ENCODE data around the gene ARL6IP1. TPM values are rescaled to one million over a fixed set of nuclear protein-coding genes. Genes with fewer than 3 reads are reported as not detected.

Gene ARL6IP1
- total RNA-seq, 1 donor from 2014 or later, result 128 TPM

- no peak for FAIRE-seq
- H3K4me1 Mint-ChIP-seq (ENCODE audit: low read depth, unreplicated experiment), result no peaks in the 10 kb centered on the region
- TF ChIP-seq EZH2 (IDR thresholded peaks at IDR 0.05; ENCODE audit: insufficient read depth, low read length) (no peak), CTCF (IDR thresholded peaks at IDR 0.05; ENCODE audit: insufficient read depth, low read depth, low read length) (no peak)
- Histone ChIP-seq H3K4me1 (ENCODE audit: insufficient read depth, low read length) (no peaks in the 10 kb centered on the region), H4K20me1 (ENCODE audit: insufficient read depth, low read length) (no peaks in the 10 kb centered on the region), H3K4me3 (ENCODE audit: insufficient read depth, low read depth, low read length) (no peak overlapping the region), H3K27ac (ENCODE audit: low read depth, low read length) (no peak overlapping the region), H3K27me3 (ENCODE audit: insufficient read depth, low read length) (no peaks in the 10 kb centered on the region), H3K79me2 (ENCODE audit: insufficient read depth, low read length) (no peaks in the 10 kb centered on the region), H3K4me2 (ENCODE audit: low read length) (no peak overlapping the region), H2AFZ (ENCODE audit: low read depth, low read length) (no peak overlapping the region), H3K9ac (ENCODE audit: low read length) (no peak overlapping the region), H3K9me3 (ENCODE audit: insufficient read depth, low read depth, low read length) (no peaks in the 10 kb centered on the region), H3K36me3 (ENCODE audit: insufficient read depth, low read length) (peaks cover 40% of the 10 kb centered on the region)
- no peaks in the 10 kb centered on the region for H3K9me3 Mint-ChIP-seq (ENCODE audit: unreplicated experiment)
- no peak overlapping the region for H3K4me3 Mint-ChIP-seq (ENCODE audit: unreplicated experiment)
- H3K27me3 Mint-ChIP-seq (ENCODE audit: low read depth, unreplicated experiment), result no peaks in the 10 kb centered on the region
- peak overlapping the region; percentile 28 for H3K27ac Mint-ChIP-seq (ENCODE audit: unreplicated experiment)
- DNase-seq (ENCODE audit: low read depth), result no peak
- H3K36me3 Mint-ChIP-seq (ENCODE audit: low read depth, unreplicated experiment), result peaks cover 7% of the 10 kb centered on the region
Measured at GRCh38 chr16:18827890-18828289, 26.5 kb upstream of the ARL6IP1 start.

- Histone ChIP-seq H3K79me2 (ENCODE audit: insufficient read depth, low read length) (no peaks in the 10 kb centered on the region), H3K9me3 (ENCODE audit: insufficient read depth, low read depth, low read length) (no peaks in the 10 kb centered on the region), H4K20me1 (ENCODE audit: insufficient read depth, low read length) (no peaks in the 10 kb centered on the region), H3K27me3 (ENCODE audit: insufficient read depth, low read length) (no peaks in the 10 kb centered on the region), H3K36me3 (ENCODE audit: insufficient read depth, low read length) (peaks cover 49% of the 10 kb centered on the region), H2AFZ (ENCODE audit: low read depth, low read length) (no peak overlapping the region), H3K4me3 (ENCODE audit: insufficient read depth, low read depth, low read length) (no peak overlapping the region), H3K27ac (ENCODE audit: low read depth, low read length) (no peak overlapping the region), H3K4me2 (ENCODE audit: low read length) (no peak overlapping the region), H3K4me1 (ENCODE audit: insufficient read depth, low read length) (no peaks in the 10 kb centered on the region), H3K9ac (ENCODE audit: low read length) (no peak overlapping the region)
- Mint-ChIP-seq H3K27me3 (ENCODE audit: low read depth, unreplicated experiment) (no peaks in the 10 kb centered on the region), H3K9me3 (ENCODE audit: unreplicated experiment) (no peaks in the 10 kb centered on the region), H3K4me1 (ENCODE audit: low read depth, unreplicated experiment) (no peaks in the 10 kb centered on the region), H3K4me3 (ENCODE audit: unreplicated experiment) (no peak overlapping the region), H3K27ac (ENCODE audit: unreplicated experiment) (no peak overlapping the region), H3K36me3 (ENCODE audit: low read depth, unreplicated experiment) (peaks cover 11% of the 10 kb centered on the region)
- DNase-seq (ENCODE audit: low read depth), result no peak
- TF ChIP-seq CTCF (IDR thresholded peaks at IDR 0.05; ENCODE audit: insufficient read depth, low read depth, low read length), result no peak
- TF ChIP-seq EZH2 (IDR thresholded peaks at IDR 0.05; ENCODE audit: insufficient read depth, low read length), result no peak
- no peak for FAIRE-seq
Measured at GRCh38 chr16:18816286-18816685, 14.9 kb upstream of the ARL6IP1 start.

- Histone ChIP-seq H3K27ac (ENCODE audit: low read depth, low read length) (no peak overlapping the region), H3K79me2 (ENCODE audit: insufficient read depth, low read length) (peaks cover 4% of the 10 kb centered on the region), H3K9ac (ENCODE audit: low read length) (no peak overlapping the region), H3K36me3 (ENCODE audit: insufficient read depth, low read length) (peaks cover 60% of the 10 kb centered on the region), H3K4me2 (ENCODE audit: low read length) (no peak overlapping the region), H2AFZ (ENCODE audit: low read depth, low read length) (no peak overlapping the region), H3K4me1 (ENCODE audit: insufficient read depth, low read length) (no peaks in the 10 kb centered on the region), H3K9me3 (ENCODE audit: insufficient read depth, low read depth, low read length) (no peaks in the 10 kb centered on the region), H3K4me3 (ENCODE audit: insufficient read depth, low read depth, low read length) (no peak overlapping the region), H3K27me3 (ENCODE audit: insufficient read depth, low read length) (no peaks in the 10 kb centered on the region), H4K20me1 (ENCODE audit: insufficient read depth, low read length) (no peaks in the 10 kb centered on the region)
- TF ChIP-seq CTCF (IDR thresholded peaks at IDR 0.05; ENCODE audit: insufficient read depth, low read depth, low read length) (no peak), EZH2 (IDR thresholded peaks at IDR 0.05; ENCODE audit: insufficient read depth, low read length) (no peak)
- DNase-seq (ENCODE audit: low read depth) (no peak), FAIRE-seq (no peak)
- Mint-ChIP-seq H3K9me3 (ENCODE audit: unreplicated experiment) (no peaks in the 10 kb centered on the region), H3K4me3 (ENCODE audit: unreplicated experiment) (no peak overlapping the region), H3K4me1 (ENCODE audit: low read depth, unreplicated experiment) (no peaks in the 10 kb centered on the region), H3K27me3 (ENCODE audit: low read depth, unreplicated experiment) (no peaks in the 10 kb centered on the region), H3K27ac (ENCODE audit: unreplicated experiment) (no peak overlapping the region), H3K36me3 (ENCODE audit: low read depth, unreplicated experiment) (peaks cover 24% of the 10 kb centered on the region)
Measured at GRCh38 chr16:18811925-18812324, 10.6 kb upstream of the ARL6IP1 start.
